Bronchial epithelial cell (primary cell): ENCODE data around the gene FBXO5. TPM values are rescaled to one million over a fixed set of nuclear protein-coding genes. Genes with fewer than 3 reads are reported as not detected.

Source experiments
- DNase-seq: peaks from one replicate; pipeline ENCODE4 v3.0.0-alpha.2; 2010; ENCODE audit warnings: low read depth
- FAIRE-seq: peaks from 2 replicates; lab custom pipeline; 2011; peaks lifted over from hg19 to GRCh38; lab: Jason Lieb, UNC
- H3K27me3 ChIP-seq: 2 replicates; pipeline ENCODE4 v1.5.1; 2011; ENCODE audit warnings: low read length; ENCODE audit not compliant: control insufficient read depth, insufficient read depth
- H3K36me3 ChIP-seq: 2 replicates; pipeline ENCODE4 v1.5.1; 2011; ENCODE audit warnings: low read length; ENCODE audit not compliant: control insufficient read depth, insufficient read depth
- H3K4me3 ChIP-seq: 2 replicates; pipeline ENCODE4 v1.5.1; 2011; ENCODE audit warnings: mild to moderate bottlenecking, low read depth, low read length, control low read depth
- CTCF ChIP-seq: IDR thresholded peaks from 2 replicates; pipeline ENCODE4 v1.5.1; 2011; ENCODE audit warnings: mild to moderate bottlenecking, moderate library complexity, low read length, control low read depth, inconsistent platforms; ENCODE audit not compliant: insufficient read depth, severe bottlenecking
- total RNA-seq: library from RNA; depleted of rRNA; stranded (reverse); fragments of >200 nt; gene quantifications from 2 replicates; pipeline ENCODE4 v1.2.1, GENCODE V29; 2014

The FBXO5 gene
- total RNA-seq, 1 donor from 2014 or later, result 1.8 TPM

- DNase-seq (no peak), FAIRE-seq (no peak)
- H3K36me3 ChIP-seq, result no peaks in the 10 kb centered on the region
- TF ChIP-seq CTCF, result no peak
- H3K27me3 ChIP-seq, result no peaks in the 10 kb centered on the region
- H3K4me3 ChIP-seq, result no peak overlapping the region
These were observed 44.6 kb upstream of the FBXO5 start for GRCh38 chr6:153027480-153027879.

- no peak for TF ChIP-seq CTCF
- no peak for FAIRE-seq
- DNase-seq, result no peak
- Histone ChIP-seq H3K27me3 (no peaks in the 10 kb centered on the region), H3K4me3 (no peak overlapping the region), H3K36me3 (no peaks in the 10 kb centered on the region)
These were observed 41.8 kb upstream of the FBXO5 start for GRCh38 chr6:153024709-153025017.

- Histone ChIP-seq H3K36me3 (no peaks in the 10 kb centered on the region), H3K27me3 (no peaks in the 10 kb centered on the region), H3K4me3 (no peak overlapping the region)
- TF ChIP-seq CTCF, result peak; percentile 81
- no peak for FAIRE-seq
- peak; percentile 65 for DNase-seq
These were observed 41.3 kb upstream of the FBXO5 start for GRCh38 chr6:153023977-153024708.

- DNase-seq, result no peak
- Histone ChIP-seq H3K27me3 (no peaks in the 10 kb centered on the region), H3K4me3 (no peak overlapping the region), H3K36me3 (no peaks in the 10 kb centered on the region)
- no peak for FAIRE-seq
- no peak for TF ChIP-seq CTCF
These were observed 35.5 kb upstream of the FBXO5 start for GRCh38 chr6:153018355-153018754.

GRCh38 chr6:153016846-153017245 is 34.0 kb upstream of the FBXO5 start:
- DNase-seq (no peak), FAIRE-seq (no peak)
- Histone ChIP-seq H3K27me3 (no peaks in the 10 kb centered on the region), H3K4me3 (no peak overlapping the region), H3K36me3 (no peaks in the 10 kb centered on the region)
- no peak for TF ChIP-seq CTCF
